Type B pancreatic cell (in vitro differentiated cells): ENCODE data around the gene TRIM44. TPM values are rescaled to one million over a fixed set of nuclear protein-coding genes. Genes with fewer than 3 reads are reported as not detected.
"Not testable (repeated sequence)": the region's sequence is repeated elsewhere in the genome, so short reads cannot be mapped to it uniquely, and the experiment has no call there.

Source experiments
- DNase-seq: peaks from one replicate; pipeline ENCODE4 v3.0.0; 2021; ENCODE audit warnings: mixed read lengths; ENCODE audit not compliant: unreplicated experiment; ENCODE audit errors: extremely low spot score
- H3K27ac Mint-ChIP-seq: 2 replicates; pipeline ENCODE4 v1.8.0; 2021; ENCODE audit warnings: mild to moderate bottlenecking, mixed read lengths
- H3K27me3 Mint-ChIP-seq: 2 replicates; pipeline ENCODE4 v1.8.0; 2021; ENCODE audit warnings: mixed read lengths
- H3K36me3 Mint-ChIP-seq: 2 replicates; pipeline ENCODE4 v1.8.0; 2021; ENCODE audit warnings: mixed read lengths
- H3K4me1 Mint-ChIP-seq: one replicate; pipeline ENCODE4 v1.8.0; 2021; ENCODE audit warnings: mixed read lengths; ENCODE audit not compliant: unreplicated experiment
- H3K4me3 Mint-ChIP-seq: 2 replicates; pipeline ENCODE4 v1.8.0; 2021; ENCODE audit warnings: mild to moderate bottlenecking, mixed read lengths
- H3K9me3 Mint-ChIP-seq: 2 replicates; pipeline ENCODE4 v1.8.0; 2021; ENCODE audit warnings: mixed read lengths
- total RNA-seq: library from RNA; stranded (reverse); gene quantifications from 2 replicates; pipeline ENCODE4 v1.2.1, GENCODE V29; 2021; ENCODE audit warnings: low replicate concordance
- TF ChIP-seq, protein P1 (sequence below): fragments of 200-600 bp; sonication (generic); conservative IDR thresholded peaks from 2 replicates; pipeline ENCODE4 v1.5.0; 2021; ENCODE audit warnings: antibody characterized with exemption, mild to moderate bottlenecking

TRIM44 gene
- total RNA-seq, 1 donor from 2014 or later: 70.6 TPM

DNA sequence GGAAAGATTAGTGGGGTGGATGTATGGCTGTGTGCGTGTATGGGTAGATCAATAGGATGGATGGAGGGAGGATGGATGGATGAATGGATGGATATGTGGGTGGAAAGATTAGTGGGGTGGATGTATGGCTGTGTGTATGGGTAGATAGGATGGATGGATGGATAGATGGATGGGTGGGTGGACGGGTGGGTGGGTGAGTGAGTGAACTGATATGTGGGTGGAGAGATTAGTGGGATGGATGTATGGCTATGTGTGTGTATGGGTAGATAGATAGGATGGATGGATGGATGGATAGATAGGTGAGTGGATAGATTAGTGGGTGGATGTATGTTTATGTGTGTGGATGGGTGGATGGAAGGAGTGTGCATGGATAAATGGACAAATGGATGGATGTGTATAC lies 193.7 kb downstream of the TRIM44 start:
- H3K9me3 Mint-ChIP-seq: no peaks in the 10 kb centered on the region
- H3K27ac Mint-ChIP-seq: no peak overlapping the region
- no peak overlapping the region for H3K4me3 Mint-ChIP-seq
- TF ChIP-seq, protein P1, sequence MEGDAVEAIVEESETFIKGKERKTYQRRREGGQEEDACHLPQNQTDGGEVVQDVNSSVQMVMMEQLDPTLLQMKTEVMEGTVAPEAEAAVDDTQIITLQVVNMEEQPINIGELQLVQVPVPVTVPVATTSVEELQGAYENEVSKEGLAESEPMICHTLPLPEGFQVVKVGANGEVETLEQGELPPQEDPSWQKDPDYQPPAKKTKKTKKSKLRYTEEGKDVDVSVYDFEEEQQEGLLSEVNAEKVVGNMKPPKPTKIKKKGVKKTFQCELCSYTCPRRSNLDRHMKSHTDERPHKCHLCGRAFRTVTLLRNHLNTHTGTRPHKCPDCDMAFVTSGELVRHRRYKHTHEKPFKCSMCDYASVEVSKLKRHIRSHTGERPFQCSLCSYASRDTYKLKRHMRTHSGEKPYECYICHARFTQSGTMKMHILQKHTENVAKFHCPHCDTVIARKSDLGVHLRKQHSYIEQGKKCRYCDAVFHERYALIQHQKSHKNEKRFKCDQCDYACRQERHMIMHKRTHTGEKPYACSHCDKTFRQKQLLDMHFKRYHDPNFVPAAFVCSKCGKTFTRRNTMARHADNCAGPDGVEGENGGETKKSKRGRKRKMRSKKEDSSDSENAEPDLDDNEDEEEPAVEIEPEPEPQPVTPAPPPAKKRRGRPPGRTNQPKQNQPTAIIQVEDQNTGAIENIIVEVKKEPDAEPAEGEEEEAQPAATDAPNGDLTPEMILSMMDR: no peak
- no peak for DNase-seq
- no peaks in the 10 kb centered on the region for H3K4me1 Mint-ChIP-seq
- H3K36me3 Mint-ChIP-seq: no peaks in the 10 kb centered on the region
- no peaks in the 10 kb centered on the region for H3K27me3 Mint-ChIP-seq

DNA sequence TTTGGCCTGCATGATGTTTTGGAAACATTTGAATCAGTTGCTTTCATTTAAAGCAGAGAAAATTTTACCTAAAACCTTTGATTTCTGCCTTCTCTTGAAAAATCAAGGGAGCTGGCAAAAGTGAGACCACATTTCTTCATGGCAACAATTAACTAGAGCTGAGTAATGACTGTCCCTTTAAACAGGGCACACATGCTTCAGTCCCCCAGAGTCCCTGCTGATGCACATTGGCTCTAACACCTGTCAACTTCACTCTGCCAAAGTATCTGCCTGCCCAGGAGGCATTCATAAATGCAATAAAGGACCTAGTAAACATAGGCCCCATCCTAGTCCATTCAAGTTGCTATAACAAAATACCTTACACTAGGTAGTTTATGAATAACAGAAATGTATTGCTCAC lies 194.2 kb downstream of the TRIM44 start:
- no peak for DNase-seq
- no peaks in the 10 kb centered on the region for H3K4me1 Mint-ChIP-seq
- H3K4me3 Mint-ChIP-seq: no peak overlapping the region
- TF ChIP-seq, protein P1: no peak
- H3K27me3 Mint-ChIP-seq: no peaks in the 10 kb centered on the region
- no peaks in the 10 kb centered on the region for H3K9me3 Mint-ChIP-seq
- H3K36me3 Mint-ChIP-seq: no peaks in the 10 kb centered on the region
- no peak overlapping the region for H3K27ac Mint-ChIP-seq

DNA sequence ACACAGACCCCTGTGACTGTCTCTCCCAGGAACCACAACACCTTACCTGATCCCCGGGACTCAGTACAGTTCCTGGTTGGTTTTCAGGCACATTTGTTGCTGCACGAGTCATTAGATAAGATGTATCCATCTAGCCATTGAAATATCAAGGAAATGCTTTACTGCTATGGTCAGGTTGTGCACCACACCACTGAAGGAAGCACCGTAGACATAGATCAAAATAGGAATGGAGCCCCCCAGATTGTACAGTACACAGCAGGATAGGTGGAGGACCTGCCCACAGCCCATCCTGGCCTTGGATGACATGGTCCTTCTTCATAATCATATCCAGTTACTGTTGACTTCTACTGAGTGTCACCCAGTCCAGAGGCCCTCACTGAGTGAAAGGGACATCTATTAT lies 195.3 kb downstream of the TRIM44 start:
- Mint-ChIP-seq H3K36me3 (no peaks in the 10 kb centered on the region), H3K27me3 (peaks cover 3% of the 10 kb centered on the region), H3K27ac (no peak overlapping the region), H3K4me3 (no peak overlapping the region), H3K9me3 (no peaks in the 10 kb centered on the region), H3K4me1 (no peaks in the 10 kb centered on the region)
- DNase-seq: no peak
- TF ChIP-seq, protein P1: no peak

DNA sequence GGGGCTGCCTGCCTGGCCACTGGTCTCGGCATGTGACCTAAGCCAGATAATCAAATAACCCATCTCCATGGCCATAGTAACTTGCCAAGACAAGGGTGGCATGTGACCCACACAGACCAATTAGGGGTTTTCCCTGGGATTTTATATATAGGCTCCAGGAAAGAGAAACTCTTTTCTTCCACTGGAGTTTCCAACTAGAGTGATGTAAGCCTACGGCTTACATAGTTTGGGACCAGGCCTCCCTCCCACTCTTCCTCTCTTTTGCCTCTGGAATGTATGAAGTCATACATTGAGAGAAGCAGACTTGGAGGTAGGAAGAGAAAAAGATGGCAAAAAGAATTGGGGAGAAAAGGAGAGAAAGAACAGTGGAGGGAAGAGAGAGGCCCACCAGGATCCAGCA lies 196.7 kb downstream of the TRIM44 start:
- H3K36me3 Mint-ChIP-seq: no peaks in the 10 kb centered on the region
- H3K27ac Mint-ChIP-seq: no peak overlapping the region
- peaks cover 3% of the 10 kb centered on the region for H3K27me3 Mint-ChIP-seq
- DNase-seq: no peak
- no peaks in the 10 kb centered on the region for H3K4me1 Mint-ChIP-seq
- H3K9me3 Mint-ChIP-seq: no peaks in the 10 kb centered on the region
- H3K4me3 Mint-ChIP-seq: no peak overlapping the region
- TF ChIP-seq, protein P1: no peak

DNA sequence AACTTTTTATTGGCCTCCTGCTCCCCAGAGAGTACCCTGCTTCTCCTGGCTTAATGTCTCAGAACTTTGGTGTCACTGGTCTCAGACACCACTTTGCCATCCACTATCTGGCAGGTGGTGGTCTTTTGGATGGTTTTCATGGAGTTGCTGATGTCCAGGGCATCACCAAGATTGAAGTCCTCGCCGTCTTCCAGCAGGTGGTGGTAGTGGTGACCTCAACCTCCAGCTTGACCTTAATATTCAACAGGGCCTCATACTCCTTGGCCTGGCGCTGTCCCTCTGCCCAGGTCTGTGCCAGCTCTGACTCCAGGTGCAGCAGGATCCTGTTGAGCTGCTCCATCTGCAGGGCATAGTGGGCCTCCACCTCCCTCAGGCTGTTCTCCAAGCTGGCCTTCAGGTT lies 197.6 kb downstream of the TRIM44 start:
- H3K9me3 Mint-ChIP-seq, H3K36me3 Mint-ChIP-seq, H3K27ac Mint-ChIP-seq, H3K27me3 Mint-ChIP-seq, DNase-seq, H3K4me3 Mint-ChIP-seq, H3K4me1 Mint-ChIP-seq: not testable (repeated sequence)

DNA sequence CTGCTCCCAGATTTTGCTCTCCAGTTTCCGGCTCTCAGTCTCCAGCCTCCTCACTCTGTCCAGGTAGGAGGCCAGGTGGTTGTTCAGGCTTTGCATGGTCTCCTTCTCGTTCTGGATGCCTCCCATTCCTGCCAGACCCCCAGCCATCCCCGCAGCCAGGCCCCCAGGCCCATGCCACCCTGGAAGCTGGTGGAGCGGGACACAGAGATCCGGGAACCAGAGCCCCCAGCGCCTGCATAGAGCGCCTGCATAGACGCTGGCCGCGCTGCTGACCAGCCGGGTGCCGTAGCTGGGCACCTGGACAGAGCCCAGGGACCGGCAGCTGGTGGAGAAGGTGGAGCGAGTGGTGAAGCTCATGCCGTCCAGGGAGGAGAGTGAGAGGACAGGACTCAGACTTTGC lies 198.6 kb downstream of the TRIM44 start:
- TF ChIP-seq, protein P1: no peak
- H3K27me3 Mint-ChIP-seq: peaks cover 3% of the 10 kb centered on the region
- no peak overlapping the region for H3K27ac Mint-ChIP-seq
- no peaks in the 10 kb centered on the region for H3K36me3 Mint-ChIP-seq
- DNase-seq: no peak
- H3K4me1 Mint-ChIP-seq: no peaks in the 10 kb centered on the region
- H3K4me3 Mint-ChIP-seq: no peak overlapping the region
- H3K9me3 Mint-ChIP-seq: no peaks in the 10 kb centered on the region
